ENCODE measurements around the gene MAPK8IP3.

Gene MAPK8IP3

GRCh38 chr16:1705688-1706385, at the start of gene MAPK8IP3:
Gene MAPK8IP3 (plus strand): TSS chr16:1706195. CDS start chr16:1706340, 145 bp downstream.
- peak; percentile 95 for DNase-seq (ENCODE audit: low read depth)

GRCh38 chr16:1656808-1657617, 49.0 kb upstream of the MAPK8IP3 start:
- DNase-seq (ENCODE audit: low read depth): no peak

GRCh38 chr16:1657841-1658240, 48.2 kb upstream of the MAPK8IP3 start:
- no peak for DNase-seq (ENCODE audit: low read depth)

DNA sequence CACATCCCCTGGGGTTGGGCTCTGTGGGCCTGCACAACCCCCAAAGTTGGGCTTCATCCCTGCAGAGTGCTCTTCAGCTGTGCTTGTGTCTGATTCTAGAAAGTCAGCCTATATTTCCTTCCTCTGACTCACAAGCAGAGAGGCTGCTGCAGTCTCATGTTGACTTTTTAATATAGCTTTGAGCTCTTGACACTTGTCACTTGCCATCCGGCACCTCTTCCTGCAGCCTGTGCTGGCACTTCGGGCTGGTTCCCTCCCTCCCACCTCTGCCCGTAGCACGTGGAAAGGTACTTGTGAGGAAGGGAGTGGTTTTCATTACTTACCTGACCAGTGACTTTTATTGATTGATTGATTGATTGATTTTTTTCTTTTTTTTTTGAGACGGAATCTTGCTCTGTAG, 47.0 kb upstream of the MAPK8IP3 start:
- DNase-seq (ENCODE audit: low read depth): no peak

GRCh38 chr16:1661826-1662225, 44.2 kb upstream of the MAPK8IP3 start:
- DNase-seq (ENCODE audit: low read depth): no peak

- no peak for DNase-seq (ENCODE audit: low read depth)
These were observed 43.5 kb upstream of the MAPK8IP3 start for GRCh38 chr16:1662543-1662942.

DNA sequence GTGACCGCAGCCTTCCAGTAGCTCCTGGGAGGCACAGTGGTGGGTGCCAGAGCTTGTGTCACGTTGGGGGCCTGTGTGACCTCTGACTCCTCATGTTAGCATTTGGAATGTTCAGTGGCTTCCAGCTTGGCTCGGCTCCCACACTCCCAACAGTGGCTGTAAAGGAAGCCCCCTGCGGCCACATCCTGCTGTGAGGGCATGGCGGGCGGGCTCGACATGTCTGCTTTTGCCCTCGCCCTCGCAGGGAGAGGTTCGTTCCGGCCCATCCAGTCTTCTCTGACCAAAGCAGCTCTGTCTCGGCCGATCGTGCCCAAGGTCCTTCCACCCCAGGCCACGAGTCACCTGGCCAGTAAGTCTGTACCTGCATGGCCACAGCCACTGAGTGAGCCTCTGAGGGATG, 40.2 kb upstream of the MAPK8IP3 start:
- DNase-seq (ENCODE audit: low read depth): no peak

GRCh38 chr16:1666316-1666715, 39.7 kb upstream of the MAPK8IP3 start:
- no peak for DNase-seq (ENCODE audit: low read depth)

DNA sequence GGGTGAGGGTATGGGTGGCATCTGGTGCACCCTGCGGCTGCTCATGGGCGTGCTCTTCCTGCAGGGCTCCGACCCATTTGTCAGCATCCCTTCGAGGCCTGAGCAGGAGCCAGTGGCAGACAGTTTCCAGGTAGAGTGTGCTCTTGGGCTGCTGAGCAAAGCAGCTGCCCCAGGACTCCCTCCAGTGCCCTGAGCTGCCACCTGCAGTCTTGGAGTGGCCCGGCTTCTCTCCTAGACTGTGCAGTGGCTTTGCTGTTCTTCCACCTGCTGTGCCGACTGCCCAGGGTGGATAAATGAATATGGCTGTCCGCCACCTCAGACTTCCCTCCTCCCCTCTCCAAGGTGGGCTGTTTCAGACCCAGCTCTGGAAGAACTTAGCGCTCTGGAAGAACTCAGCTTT, 38.7 kb upstream of the MAPK8IP3 start:
- DNase-seq (ENCODE audit: low read depth): no peak

GRCh38 chr16:1667916-1668315, 38.1 kb upstream of the MAPK8IP3 start:
- DNase-seq (ENCODE audit: low read depth): no peak

DNA sequence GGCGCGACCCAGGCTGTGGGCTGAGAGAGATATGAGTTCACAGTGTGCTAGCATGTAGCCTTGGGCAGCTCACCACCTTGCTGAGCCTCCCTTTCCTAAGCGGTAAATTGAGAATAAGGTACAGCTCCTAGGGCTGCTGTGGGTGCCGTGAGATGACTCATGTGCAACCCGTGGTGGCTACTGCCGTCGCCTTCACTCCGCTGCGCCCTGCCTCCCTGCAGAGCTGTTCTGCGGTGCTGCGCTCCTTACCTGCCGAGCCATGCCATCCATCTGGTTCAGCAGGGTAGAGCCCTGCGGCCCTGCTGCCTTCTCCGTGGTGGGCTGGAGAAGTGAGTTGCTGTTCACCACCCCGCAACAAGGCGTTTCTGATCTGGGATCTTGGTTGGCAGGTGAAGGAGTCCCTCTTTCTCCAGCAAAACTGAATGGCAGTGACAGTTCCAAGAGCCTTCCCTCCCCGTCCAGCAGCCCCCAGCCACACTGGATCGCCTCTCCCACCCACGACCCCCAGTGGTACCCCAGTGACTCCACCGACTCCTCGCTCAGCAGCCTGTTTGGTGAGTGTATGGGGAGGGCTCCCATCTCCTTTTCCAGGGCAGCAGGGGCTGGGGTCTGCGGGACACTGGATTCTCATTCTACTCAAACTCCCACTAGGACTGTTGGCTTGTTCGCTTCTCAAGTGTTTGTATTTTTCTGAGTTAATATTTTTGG, 37.2 kb upstream of the MAPK8IP3 start:
- no peak for DNase-seq (ENCODE audit: low read depth)

DNA sequence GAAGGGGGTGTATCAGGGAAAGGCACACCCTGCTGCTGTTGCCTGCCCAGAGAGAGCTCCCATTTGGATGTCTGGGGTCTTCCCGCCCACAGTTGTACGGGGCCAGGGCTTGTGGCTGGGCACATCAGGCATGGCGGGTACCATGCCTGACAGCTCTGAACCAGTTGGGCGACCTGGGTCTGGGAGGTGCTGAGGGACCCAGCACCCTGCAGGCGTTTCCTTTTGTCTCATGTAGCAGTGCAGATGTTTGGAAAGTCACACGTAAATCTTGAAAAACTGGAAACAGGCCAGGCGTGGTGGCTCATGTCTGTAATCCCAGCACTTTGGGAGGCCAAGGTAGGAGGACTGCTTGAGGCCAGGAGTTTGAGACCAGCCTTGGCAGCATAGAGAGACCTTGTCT, 36.3 kb upstream of the MAPK8IP3 start:
- DNase-seq (ENCODE audit: low read depth): no peak

DNA sequence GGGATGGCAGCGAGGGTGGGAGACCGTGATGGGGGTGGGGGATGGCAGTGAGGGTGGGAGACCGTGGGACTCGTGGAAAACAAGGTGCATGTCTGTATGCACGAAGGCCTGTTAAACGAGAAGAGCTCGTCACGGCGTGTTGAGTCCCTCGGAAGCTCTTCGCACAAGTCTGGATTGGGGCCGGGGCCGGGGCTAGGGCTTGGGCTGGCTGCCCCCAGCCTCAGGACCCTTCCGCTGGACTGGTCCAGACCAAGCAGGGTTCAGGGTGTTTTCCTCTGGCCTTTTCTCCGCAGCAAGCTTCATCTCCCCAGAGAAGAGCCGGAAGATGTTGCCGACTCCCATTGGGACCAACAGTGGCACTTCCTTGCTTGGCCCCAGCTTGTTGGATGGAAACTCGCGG, 35.6 kb upstream of the MAPK8IP3 start:
- no peak for DNase-seq (ENCODE audit: low read depth)

GRCh38 chr16:1670866-1671265, 35.1 kb upstream of the MAPK8IP3 start:
- DNase-seq (ENCODE audit: low read depth): no peak

DNA sequence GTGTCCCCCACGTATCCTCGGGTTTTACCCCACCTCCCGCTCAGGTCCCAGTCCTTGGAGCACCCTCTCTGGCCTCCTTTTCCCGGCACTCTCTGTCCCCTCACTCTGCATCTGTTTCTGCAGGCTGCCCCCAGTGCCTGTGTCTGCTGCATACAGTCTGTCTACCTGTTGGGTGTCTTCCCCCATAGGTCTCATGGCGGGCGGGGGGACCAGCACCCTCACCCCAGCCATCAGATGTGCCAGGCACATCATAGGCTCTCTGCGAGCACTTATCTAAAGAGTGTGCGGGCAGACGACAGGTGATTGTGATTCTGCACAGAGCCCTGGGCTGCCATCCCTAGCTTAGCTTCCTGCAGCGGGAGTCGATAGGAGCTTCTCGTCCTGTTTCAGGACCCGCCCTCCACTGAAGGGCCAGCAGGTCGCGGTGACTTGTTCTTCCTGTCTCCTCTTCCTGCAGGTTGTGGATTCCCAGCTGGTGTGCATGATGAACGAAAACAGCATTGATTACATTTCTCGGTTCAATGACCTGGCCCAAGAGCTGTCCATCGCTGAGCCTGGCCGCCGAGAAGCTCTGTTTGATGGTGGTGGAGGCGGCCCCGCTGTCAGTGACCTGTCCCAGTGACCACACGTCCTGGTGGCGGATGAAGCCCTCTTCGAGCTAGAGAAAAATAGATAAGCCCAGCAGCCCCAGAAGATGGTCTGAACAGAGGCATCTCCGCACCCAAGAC, 32.4 kb upstream of the MAPK8IP3 start:
- no peak for DNase-seq (ENCODE audit: low read depth)

- DNase-seq (ENCODE audit: low read depth): no peak
These were observed 31.7 kb upstream of the MAPK8IP3 start for GRCh38 chr16:1674306-1674705.

- DNase-seq (ENCODE audit: low read depth): no peak
These were observed 31.0 kb upstream of the MAPK8IP3 start for GRCh38 chr16:1674751-1675664.

DNA sequence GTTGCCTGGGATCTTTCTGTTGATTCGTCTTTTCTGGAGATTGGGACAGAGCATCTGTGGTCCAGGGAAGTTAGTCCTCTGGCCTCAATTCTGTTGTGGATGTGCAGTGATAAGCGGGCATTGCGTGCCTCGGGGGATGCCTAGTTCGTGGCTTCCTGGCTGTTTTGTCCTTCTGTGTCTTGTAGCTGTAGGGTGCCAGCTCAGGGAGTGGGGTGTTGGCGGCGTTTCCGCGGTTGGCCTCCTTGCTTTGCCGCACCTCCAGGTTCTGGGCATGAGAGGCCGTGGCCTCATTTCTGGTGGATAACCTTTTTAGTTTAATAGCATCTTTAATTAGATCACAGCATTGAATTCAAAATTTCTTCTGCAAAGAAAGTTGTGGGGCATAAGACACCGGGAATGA, 29.3 kb upstream of the MAPK8IP3 start:
- DNase-seq (ENCODE audit: low read depth): no peak

DNA sequence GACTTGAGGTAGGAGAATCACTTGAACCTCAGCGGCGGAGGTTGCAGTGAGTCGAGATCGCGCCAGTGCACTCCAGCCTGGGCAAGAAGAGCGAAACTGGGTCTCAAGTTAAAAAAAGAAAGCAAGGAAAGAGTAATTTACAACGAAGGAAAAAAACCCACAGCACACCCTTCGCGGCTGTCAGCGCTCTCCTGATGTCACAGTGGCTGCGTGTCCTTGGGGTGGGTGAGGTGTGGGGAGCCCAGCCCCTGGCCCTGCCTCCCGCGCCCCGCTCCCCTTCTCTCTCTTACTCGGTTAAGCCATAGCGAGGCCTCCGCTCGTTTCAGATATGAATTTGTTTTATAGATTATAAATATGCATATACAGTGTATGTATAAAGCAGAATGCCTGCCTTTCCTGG, 28.7 kb upstream of the MAPK8IP3 start:
- DNase-seq (ENCODE audit: low read depth): no peak

GRCh38 chr16:1677942-1678499, 28.0 kb upstream of the MAPK8IP3 start, which contains the start of gene JPT2:
Gene JPT2 (plus strand): TSS chr16:1678279. CDS start chr16:1678313, 34 bp downstream.
- peak; percentile 96 for DNase-seq (ENCODE audit: low read depth)
